ENCODE results near the gene DNPEP. TPM values are rescaled to one million over a fixed set of nuclear protein-coding genes. Genes with fewer than 3 reads are reported as not detected.

DNPEP gene
- total RNA-seq, result 100 to 1,000 TPM in 1 of 4 donors, 10 to 100 TPM in 3; 44.9 to 102 (median 61.6) TPM

DNA sequence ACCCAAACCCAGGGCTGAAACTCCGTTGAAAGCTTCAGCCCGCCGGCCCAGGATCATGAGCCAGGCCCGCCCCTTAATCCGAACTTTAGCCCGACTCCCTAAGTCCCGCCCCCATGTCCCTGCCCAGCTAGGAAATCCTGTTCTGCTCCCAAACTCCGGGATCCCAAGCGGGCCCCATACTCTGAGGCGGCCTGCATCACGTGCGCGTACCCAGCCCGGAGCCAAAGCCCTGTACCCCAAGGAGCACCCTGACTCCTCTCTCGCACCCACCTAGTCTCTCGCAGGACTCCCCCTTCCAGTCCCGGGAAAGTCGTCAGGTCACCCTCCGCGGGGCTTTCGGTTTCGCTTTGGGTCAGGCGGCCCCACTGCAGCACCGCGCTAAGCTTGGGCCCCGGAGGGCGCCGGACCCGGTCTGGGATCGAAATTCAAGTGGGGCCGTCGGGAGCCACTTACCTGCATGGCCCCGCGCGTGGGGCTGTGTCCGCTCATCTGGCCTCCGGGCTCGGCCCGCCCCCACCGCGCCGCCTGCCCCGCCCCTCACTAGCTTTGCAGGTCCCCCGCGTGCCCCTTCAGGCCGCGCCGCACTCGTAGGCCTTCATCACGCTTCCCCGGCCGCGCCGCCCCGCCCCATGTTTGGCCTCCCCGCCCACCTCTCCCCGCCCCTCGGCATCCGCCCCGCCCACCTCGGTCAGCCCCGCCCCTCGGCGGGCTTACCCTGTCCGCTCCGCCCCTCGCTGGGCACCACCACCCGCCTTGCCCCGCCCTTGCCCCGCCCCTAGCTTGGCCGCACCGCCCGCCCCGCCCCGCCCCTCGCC, at the start of gene DNPEP:
DNPEP (minus strand) TSS at position 607 of the 815 bp plus-strand sequence; CDS start at position 489, 118 bp downstream.
- peak; percentile 97 for DNase-seq (ENCODE audit: extremely low spot score)
- Histone ChIP-seq H3K4me3 (peak within 1 kb of the TSS; percentile 67 to 96 (median 82)), H3K27me3 (no peaks in the 10 kb centered on the region), H3K9me3 (no peaks in the 10 kb centered on the region), H3K36me3 (peaks cover 29 to 41% (median 38%) of the 10 kb centered on the region in 4 donors), H3K4me1 (peaks cover 26 to 38% (median 30%) of the 10 kb centered on the region in 4 donors), H3K27ac (replicated peaks in 1 of 4) (peak within 1 kb of the TSS; percentile 85 to 96 (median 93))
- WGBS, result 0% methylated on average over 11 of the region's 76 CpGs
- intact Hi-C loops (cut with DNase I), result loop anchor here (10.0 kb wide), 1 partner anchor 213 kb away; the partner anchor contains the start of genes CNPPD1, RETREG2 and SLC23A3
- no peak for TF ChIP-seq EP300 (IDR thresholded peaks at IDR 0.05)
- peak; percentile 24 to 71 for TF ChIP-seq POLR2AphosphoS5 (IDR thresholded peaks at IDR 0.05)
- TF ChIP-seq, protein P1, sequence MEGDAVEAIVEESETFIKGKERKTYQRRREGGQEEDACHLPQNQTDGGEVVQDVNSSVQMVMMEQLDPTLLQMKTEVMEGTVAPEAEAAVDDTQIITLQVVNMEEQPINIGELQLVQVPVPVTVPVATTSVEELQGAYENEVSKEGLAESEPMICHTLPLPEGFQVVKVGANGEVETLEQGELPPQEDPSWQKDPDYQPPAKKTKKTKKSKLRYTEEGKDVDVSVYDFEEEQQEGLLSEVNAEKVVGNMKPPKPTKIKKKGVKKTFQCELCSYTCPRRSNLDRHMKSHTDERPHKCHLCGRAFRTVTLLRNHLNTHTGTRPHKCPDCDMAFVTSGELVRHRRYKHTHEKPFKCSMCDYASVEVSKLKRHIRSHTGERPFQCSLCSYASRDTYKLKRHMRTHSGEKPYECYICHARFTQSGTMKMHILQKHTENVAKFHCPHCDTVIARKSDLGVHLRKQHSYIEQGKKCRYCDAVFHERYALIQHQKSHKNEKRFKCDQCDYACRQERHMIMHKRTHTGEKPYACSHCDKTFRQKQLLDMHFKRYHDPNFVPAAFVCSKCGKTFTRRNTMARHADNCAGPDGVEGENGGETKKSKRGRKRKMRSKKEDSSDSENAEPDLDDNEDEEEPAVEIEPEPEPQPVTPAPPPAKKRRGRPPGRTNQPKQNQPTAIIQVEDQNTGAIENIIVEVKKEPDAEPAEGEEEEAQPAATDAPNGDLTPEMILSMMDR (IDR thresholded peaks at IDR 0.05), result peak in 1 of 3 experiments; percentile 1
- TF ChIP-seq POLR2A (IDR thresholded peaks at IDR 0.05; ENCODE audit: low read depth), result peak; percentile 28

GRCh38 chr2:219437141-219437540, 49.4 kb upstream of the DNPEP start:
- no peaks in the 10 kb centered on the region for H3K9me3 ChIP-seq
- no peaks in the 10 kb centered on the region for H3K36me3 ChIP-seq
- H3K27me3 ChIP-seq, result peaks cover 0 to 36% (median 0%) of the 10 kb centered on the region in 4 donors
- WGBS, result 64% methylated on average over 3 of the region's 3 CpGs
- peak overlapping the region; percentile 94 to 99 (median 96) for H3K27ac ChIP-seq (replicated peaks in 1 of 4)
- H3K4me1 ChIP-seq, result peaks cover 28 to 92% (median 87%) of the 10 kb centered on the region in 4 donors
- intact Hi-C loops (cut with DNase I), result no loop called here
- DNase-seq (ENCODE audit: extremely low spot score), result no peak
- TF ChIP-seq POLR2AphosphoS5 (IDR thresholded peaks at IDR 0.05) (peak; percentile 62 to 76), EP300 (IDR thresholded peaks at IDR 0.05) (no peak), POLR2A (IDR thresholded peaks at IDR 0.05; ENCODE audit: low read depth) (no peak)
- TF ChIP-seq, protein P1 (IDR thresholded peaks at IDR 0.05), result no peak
- H3K4me3 ChIP-seq, result peak overlapping the region in 1 of 4 donors; percentile 55

DNA sequence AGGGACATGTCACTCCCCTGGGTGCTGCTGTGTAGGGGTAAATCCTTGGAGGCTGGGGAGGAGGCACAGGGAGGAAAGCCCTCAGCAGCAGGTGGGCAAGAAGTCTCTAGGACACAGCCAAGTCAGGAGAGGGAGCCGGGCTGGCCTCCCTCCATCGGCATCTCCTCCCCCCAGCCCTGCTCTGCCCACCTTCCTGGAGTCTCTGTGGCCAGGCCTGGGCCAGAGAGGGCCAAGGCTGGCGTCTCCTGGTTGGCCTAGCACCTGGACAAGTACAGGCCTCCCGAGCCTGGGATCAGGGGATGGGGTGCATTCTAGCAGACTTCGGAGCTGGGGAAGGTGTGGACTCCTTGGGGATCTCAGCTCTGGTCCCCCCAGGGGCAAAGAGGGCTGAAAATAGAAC, 48.8 kb upstream of the DNPEP start:
- H3K27ac ChIP-seq (replicated peaks in 1 of 4), result peak overlapping the region; percentile 94 to 99 (median 96)
- intact Hi-C loops (cut with DNase I), result no loop called here
- peaks cover 26 to 86% (median 81%) of the 10 kb centered on the region in 4 donors for H3K4me1 ChIP-seq
- DNase-seq (ENCODE audit: extremely low spot score), result no peak
- H3K9me3 ChIP-seq, result no peaks in the 10 kb centered on the region
- 47% methylated on average over 2 of the region's 5 CpGs for WGBS
- H3K4me3 ChIP-seq, result peak overlapping the region in 2 of 4 donors; percentile 55 to 59
- TF ChIP-seq EP300 (IDR thresholded peaks at IDR 0.05), result no peak
- TF ChIP-seq POLR2AphosphoS5 (IDR thresholded peaks at IDR 0.05), result no peak
- TF ChIP-seq, protein P1 (IDR thresholded peaks at IDR 0.05), result no peak
- TF ChIP-seq POLR2A (IDR thresholded peaks at IDR 0.05; ENCODE audit: low read depth), result no peak
- no peaks in the 10 kb centered on the region for H3K36me3 ChIP-seq
- peaks cover 0 to 30% (median 0%) of the 10 kb centered on the region in 4 donors for H3K27me3 ChIP-seq

- WGBS, result 91% methylated on average over 6 of the region's 6 CpGs
- no peak for DNase-seq (ENCODE audit: extremely low spot score)
- Histone ChIP-seq H3K4me3 (peak overlapping the region; percentile 53 to 63 (median 57)), H3K4me1 (peaks cover 18 to 85% (median 80%) of the 10 kb centered on the region in 4 donors), H3K9me3 (no peaks in the 10 kb centered on the region), H3K36me3 (no peaks in the 10 kb centered on the region), H3K27me3 (peaks cover 0 to 24% (median 0%) of the 10 kb centered on the region in 4 donors), H3K27ac (replicated peaks in 1 of 4) (peak overlapping the region; percentile 94 to 99 (median 96))
- intact Hi-C loops (cut with DNase I), result no loop called here
- TF ChIP-seq, protein P1 (IDR thresholded peaks at IDR 0.05), result no peak
- no peak for TF ChIP-seq EP300 (IDR thresholded peaks at IDR 0.05)
- TF ChIP-seq POLR2A (IDR thresholded peaks at IDR 0.05; ENCODE audit: low read depth), result no peak
- TF ChIP-seq POLR2AphosphoS5 (IDR thresholded peaks at IDR 0.05), result no peak
These were observed 48.0 kb upstream of the DNPEP start for GRCh38 chr2:219435701-219436100.

Data from esophagus muscularis mucosa (tissue), 4 donors.